Non-pigmented ciliary epithelial cell (primary cell): ENCODE data around the gene SAPCD2.

Experiments
- DNase-seq: peaks from one replicate; pipeline ENCODE4 v3.0.0-alpha.2; 2010; ENCODE audit warnings: low read depth

SAPCD2 gene

GRCh38 chr9:137017791-137018497 is 52.4 kb downstream of the SAPCD2 start:
- no peak for DNase-seq

DNA sequence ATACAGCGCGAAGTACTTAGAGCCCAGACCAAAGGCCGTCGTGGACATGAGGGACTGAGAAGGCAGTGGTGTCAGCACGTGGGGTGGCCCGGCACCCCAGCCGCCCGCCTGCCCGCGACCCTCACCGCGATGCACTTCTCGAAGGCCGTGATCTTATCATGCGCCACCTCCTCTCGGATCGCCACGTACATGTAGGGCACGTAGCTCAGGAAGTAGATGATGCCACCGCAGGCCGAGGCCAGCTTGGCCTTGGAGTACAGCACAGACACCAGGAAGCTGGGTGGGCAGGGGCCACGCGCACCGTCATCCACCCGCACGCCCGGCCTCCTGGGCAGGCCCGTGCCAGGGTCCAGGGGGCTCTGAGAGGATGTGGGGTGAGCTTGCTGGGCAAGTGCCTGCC is 53.3 kb downstream of the SAPCD2 start:
- no peak for DNase-seq

DNA sequence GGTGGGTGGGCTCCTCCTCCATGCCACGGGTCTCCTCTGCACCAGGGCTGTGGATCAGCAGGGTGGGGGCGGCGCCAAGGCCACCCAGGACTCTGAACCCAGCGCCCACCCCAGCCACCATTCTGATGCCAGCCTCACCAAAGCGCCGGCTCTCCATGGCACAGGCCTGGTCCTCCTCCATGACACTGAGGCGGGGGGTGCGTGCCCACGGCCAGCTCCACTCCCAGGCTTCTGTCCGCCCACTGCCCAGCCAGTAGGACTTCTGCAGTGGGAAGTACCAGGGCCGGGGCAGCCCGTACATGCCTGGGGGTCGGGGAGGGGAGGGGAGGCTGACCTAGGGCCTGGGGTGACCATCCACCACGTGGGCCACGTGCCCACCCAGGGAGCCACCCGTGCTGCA is 53.9 kb downstream of the SAPCD2 start:
- no peak for DNase-seq

DNA sequence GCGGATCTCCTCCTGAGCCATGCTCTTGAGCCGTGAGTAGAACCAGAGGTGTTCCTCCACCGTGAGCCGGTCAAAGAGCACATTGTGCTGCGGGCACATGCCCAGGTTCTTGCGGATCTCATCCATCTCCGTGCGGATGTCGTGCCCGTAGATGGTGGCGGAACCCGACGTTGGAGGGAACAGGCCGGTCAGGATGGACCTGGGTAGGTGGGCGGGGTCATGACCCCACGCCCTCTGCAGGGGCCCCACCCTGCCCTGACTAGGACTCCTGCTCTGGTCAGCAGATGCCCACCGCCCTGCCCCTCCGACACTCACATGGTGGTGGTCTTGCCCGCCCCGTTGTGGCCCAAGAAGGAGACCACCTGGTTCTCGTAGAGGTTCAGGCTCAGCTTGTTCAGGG is 54.4 kb downstream of the SAPCD2 start:
- DNase-seq: no peak

DNA sequence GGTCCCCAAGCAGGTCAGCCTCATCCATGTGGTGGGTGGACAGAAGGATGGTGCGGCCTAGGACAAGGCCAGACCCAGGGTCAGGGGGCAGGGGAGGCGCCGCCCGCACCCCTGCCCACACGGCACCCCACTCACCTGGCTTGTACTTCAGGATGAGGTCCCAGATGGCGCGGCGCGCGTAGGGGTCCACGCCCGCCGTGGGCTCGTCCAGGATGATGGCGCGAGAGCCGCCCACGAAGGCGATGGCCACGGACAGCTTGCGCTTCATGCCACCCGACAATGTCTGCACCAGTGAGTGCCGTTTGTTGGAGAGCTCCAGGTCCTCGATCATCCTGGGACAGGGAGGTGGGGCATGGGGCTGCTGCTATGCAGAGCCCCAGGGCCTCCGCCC is 54.8 kb downstream of the SAPCD2 start:
- no peak for DNase-seq

DNA sequence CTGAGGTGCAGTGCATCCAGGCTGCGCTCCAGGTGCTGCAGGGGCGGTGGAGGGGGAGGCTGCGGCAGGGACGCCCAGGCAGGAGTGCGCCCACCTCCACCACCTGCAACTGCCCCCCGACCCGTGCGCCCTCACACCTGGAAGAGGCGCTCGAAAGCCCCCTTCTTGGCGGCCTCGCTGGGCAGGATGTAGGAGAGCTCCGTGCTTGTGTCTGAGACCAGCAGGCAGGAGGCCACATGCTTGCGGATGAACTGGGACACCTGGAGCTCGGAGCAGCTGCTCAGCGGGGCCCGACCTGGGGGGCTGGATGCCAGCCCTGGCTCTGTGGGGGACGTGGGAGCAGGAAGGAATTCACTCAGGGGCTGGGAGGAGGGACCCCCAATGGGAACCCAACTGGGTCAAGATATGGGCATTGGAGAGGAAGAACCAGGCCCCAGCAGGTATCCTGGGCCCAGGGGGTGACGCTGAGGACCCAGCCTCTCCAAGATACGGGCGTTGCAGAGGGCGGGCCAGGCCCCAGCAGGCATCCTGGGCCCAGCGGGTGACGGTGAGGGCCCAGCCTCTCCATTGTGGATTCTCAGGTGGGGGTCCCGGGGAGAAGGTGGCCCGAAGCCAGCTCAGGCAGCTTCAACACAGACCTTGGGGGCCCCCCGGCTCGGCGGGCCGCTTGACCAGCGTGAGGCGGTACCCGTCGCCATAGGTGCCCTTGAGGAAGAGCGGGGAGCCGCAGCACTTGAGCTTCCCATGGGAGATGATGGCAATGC is 55.4 kb downstream of the SAPCD2 start:
- DNase-seq: no peak

- DNase-seq: no peak
Observed at GRCh38 chr9:137014166-137014565, 56.2 kb downstream of the SAPCD2 start.

DNA sequence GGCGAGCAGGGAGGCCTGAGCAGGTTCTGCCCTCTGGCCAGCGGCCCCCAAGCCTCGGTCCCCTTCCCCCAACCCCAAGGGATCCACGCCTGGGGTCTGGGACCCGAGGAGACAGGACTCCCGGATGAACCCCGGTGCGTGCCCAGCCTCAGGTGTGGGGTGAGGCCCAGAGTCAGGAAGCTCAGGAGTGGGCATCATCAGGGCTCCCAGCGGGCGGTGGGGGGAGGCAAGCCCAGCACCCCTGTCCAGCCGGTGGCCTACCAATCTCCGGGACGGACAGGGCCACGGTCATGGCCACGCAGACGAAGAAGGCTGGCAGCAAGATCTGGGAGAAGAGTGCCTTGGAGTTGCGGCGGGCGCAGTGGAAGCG is 56.8 kb downstream of the SAPCD2 start:
- DNase-seq: no peak

GRCh38 chr9:137012694-137013570 is 57.4 kb downstream of the SAPCD2 start:
- no peak for DNase-seq
